KMS-11 (cell line): ENCODE measurements around the gene NLRP9.

Experiments used
- H2AFZ ChIP-seq: fragments of 200-600 bp; sonication (generic); 2 replicates; pipeline ENCODE4 v1.6.1; 2016; ENCODE audit warnings: antibody characterized with exemption, mixed run types, low read depth
- H3K27ac ChIP-seq: fragments of 200-600 bp; sonication (generic); 2 replicates; pipeline ENCODE4 v1.6.1; 2016; ENCODE audit warnings: mild to moderate bottlenecking, mixed run types
- H3K27me3 ChIP-seq: fragments of 200-600 bp; sonication (generic); 2 replicates; pipeline ENCODE4 v1.6.1; 2017; ENCODE audit warnings: mild to moderate bottlenecking, low read depth, mixed run types, moderate library complexity; ENCODE audit not compliant: insufficient read depth
- H3K36me3 ChIP-seq: fragments of 200-600 bp; sonication (generic); 2 replicates; pipeline ENCODE4 v1.6.1; 2017; ENCODE audit warnings: mild to moderate bottlenecking, mixed run types; ENCODE audit not compliant: insufficient read depth
- H3K4me1 ChIP-seq: fragments of 200-600 bp; sonication (generic); 2 replicates; pipeline ENCODE4 v1.6.1; 2016; ENCODE audit warnings: mild to moderate bottlenecking, low read depth, mixed run types; ENCODE audit not compliant: poor library complexity, severe bottlenecking
- H3K4me2 ChIP-seq: fragments of 200-600 bp; sonication (generic); 2 replicates; pipeline ENCODE4 v1.7.0; 2016; ENCODE audit warnings: mild to moderate bottlenecking, mixed run types
- H3K4me3 ChIP-seq: fragments of 200-600 bp; sonication (generic); IDR thresholded peaks from 2 replicates; pipeline ENCODE4 v1.6.1; 2017; ENCODE audit warnings: low read depth, low read length, mixed read lengths; ENCODE audit not compliant: insufficient read depth
- H3K79me2 ChIP-seq: fragments of 200-600 bp; sonication (generic); 2 replicates; pipeline ENCODE4 v1.6.1; 2016; ENCODE audit warnings: low read depth, mixed run types; ENCODE audit not compliant: insufficient read depth
- H3K9ac ChIP-seq: fragments of 200-600 bp; sonication (generic); 2 replicates; pipeline ENCODE4 v1.6.1; 2016; ENCODE audit warnings: mild to moderate bottlenecking, mixed run types
- H4K20me1 ChIP-seq: fragments of 200-600 bp; sonication (generic); 2 replicates; pipeline ENCODE4 v1.6.1; 2016; ENCODE audit warnings: mild to moderate bottlenecking, mixed run types; ENCODE audit not compliant: insufficient read depth
- CTCF ChIP-seq: fragments of 200-600 bp; sonication (generic); conservative IDR thresholded peaks from 2 replicates; pipeline ENCODE4 v1.6.1; 2017; ENCODE audit warnings: low read depth, mild to moderate bottlenecking, antibody characterized with exemption, low read length, moderate library complexity, mixed read lengths

Gene NLRP9

GRCh38 chr19:55686311-55687050, 51.7 kb downstream of the NLRP9 start:
- no peaks in the 10 kb centered on the region; the same call in 1 of the 2 replicates for H3K36me3 ChIP-seq
- H3K27me3 ChIP-seq = no peaks in the 10 kb centered on the region
- H3K27ac ChIP-seq = no peak overlapping the region
- no peak overlapping the region for H3K4me3 ChIP-seq
- H4K20me1 ChIP-seq = no peaks in the 10 kb centered on the region
- peaks cover 22% of the 10 kb centered on the region for H3K79me2 ChIP-seq
- H3K4me1 ChIP-seq = no peaks in the 10 kb centered on the region
- H3K4me2 ChIP-seq = no peak overlapping the region
- no peak for TF ChIP-seq CTCF
- H3K9ac ChIP-seq = no peak overlapping the region
- no peak overlapping the region for H2AFZ ChIP-seq

- Histone ChIP-seq H3K4me1 (no peaks in the 10 kb centered on the region), H4K20me1 (0 out of 2 replicates have a peak, but pooled peaks cover 5% of the 10 kb centered on the region), H3K9ac (no peak overlapping the region), H3K4me3 (no peak overlapping the region), H2AFZ (no peak overlapping the region), H3K36me3 (no peaks in the 10 kb centered on the region; the same call in 1 of the 2 replicates), H3K27ac (no peak overlapping the region), H3K79me2 (peaks cover 29% of the 10 kb centered on the region), H3K27me3 (no peaks in the 10 kb centered on the region), H3K4me2 (no peak overlapping the region)
- TF ChIP-seq CTCF = no peak
These were observed 52.4 kb downstream of the NLRP9 start for GRCh38 chr19:55685776-55686175.

- no peak overlapping the region for H2AFZ ChIP-seq
- H3K4me1 ChIP-seq = no peaks in the 10 kb centered on the region
- H3K79me2 ChIP-seq = peaks cover 35% of the 10 kb centered on the region
- H3K4me2 ChIP-seq = no peak overlapping the region
- no peak for TF ChIP-seq CTCF
- H3K36me3 ChIP-seq = no peaks in the 10 kb centered on the region; the same call in 1 of the 2 replicates
- H3K9ac ChIP-seq = no peak overlapping the region
- no peak overlapping the region for H3K27ac ChIP-seq
- H3K4me3 ChIP-seq = no peak overlapping the region
- 0 out of 2 replicates have a peak, but pooled peaks cover 11% of the 10 kb centered on the region for H4K20me1 ChIP-seq
- H3K27me3 ChIP-seq = no peaks in the 10 kb centered on the region
These were observed 53.1 kb downstream of the NLRP9 start for GRCh38 chr19:55684946-55685681.

GRCh38 chr19:55683449-55684261, 54.5 kb downstream of the NLRP9 start:
- no peak overlapping the region for H3K4me3 ChIP-seq
- 0 out of 2 replicates have a peak, but pooled peaks cover 11% of the 10 kb centered on the region for H4K20me1 ChIP-seq
- H3K79me2 ChIP-seq = peaks cover 50% of the 10 kb centered on the region

More at GRCh38 chr19:55683449-55684261, 54.5 kb downstream of the NLRP9 start:
- TF ChIP-seq CTCF = no peak
- H3K4me1 ChIP-seq = no peaks in the 10 kb centered on the region
- H3K27me3 ChIP-seq = no peaks in the 10 kb centered on the region
- H3K36me3 ChIP-seq = no peaks in the 10 kb centered on the region; the same call in 1 of the 2 replicates
- H3K27ac ChIP-seq = no peak overlapping the region
- no peak overlapping the region for H3K4me2 ChIP-seq
- H3K9ac ChIP-seq = no peak overlapping the region
- H2AFZ ChIP-seq = no peak overlapping the region
